OCI-LY7 (cell line): ENCODE measurements around the gene SYTL2. TPM values are rescaled to one million over a fixed set of nuclear protein-coding genes. Genes with fewer than 3 reads are reported as not detected.

Experiments used
- BruUV-seq: library from RNA; stranded (reverse); fragments of 400-500 nt; replicated peaks from 2 replicates; lab custom pipeline; 2021; lab: Mats Ljungman, UMichigan
- CTCF ChIA-PET: fragments of 300-600 bp; sonication (Branson Sonifier 250); formaldehyde crosslinking; loops from one replicate; lab custom pipeline; 2022; ENCODE audit warnings: antibody characterized with exemption; ENCODE audit not compliant: unreplicated experiment; lab: Charles Lee
- POLR2A ChIA-PET: fragments of 300-600 bp; sonication (Branson Sonifier 250); formaldehyde crosslinking; loops from one replicate; lab custom pipeline; 2022; ENCODE audit warnings: antibody characterized with exemption; lab: Charles Lee
- DNase-seq: peaks from one replicate; pipeline ENCODE4 v3.0.0-alpha.2; 2015; ENCODE audit warnings: low spot score
- H2AFZ ChIP-seq: fragments of 200-600 bp; sonication (generic), shearing (Covaris generic); 2 replicates; pipeline ENCODE4 v1.6.1; 2014; ENCODE audit warnings: mild to moderate bottlenecking, antibody characterized with exemption, low read length, moderate library complexity
- H3K27ac ChIP-seq: fragments of 200-600 bp; sonication (generic); 2 replicates; pipeline ENCODE4 v1.5.1; 2014; ENCODE audit warnings: mixed run types, low read depth, mild to moderate bottlenecking, moderate library complexity, low read length, inconsistent platforms; ENCODE audit not compliant: poor library complexity, severe bottlenecking
- H3K36me3 ChIP-seq: fragments of 200-600 bp; sonication (generic); 2 replicates; pipeline ENCODE4 v1.6.1; 2014; ENCODE audit warnings: mild to moderate bottlenecking, antibody characterized with exemption, low read length, moderate library complexity, mixed read lengths; ENCODE audit not compliant: insufficient read depth
- H3K4me1 ChIP-seq: fragments of 200-600 bp; sonication (generic); 2 replicates; pipeline ENCODE4 v1.5.1; 2014; ENCODE audit warnings: mild to moderate bottlenecking, low read length; ENCODE audit not compliant: insufficient read depth, poor library complexity, severe bottlenecking
- H3K4me2 ChIP-seq: fragments of 200-600 bp; sonication (generic); 2 replicates; pipeline ENCODE4 v1.6.1; 2014; ENCODE audit warnings: mild to moderate bottlenecking, low read length
- H3K4me3 ChIP-seq: fragments of 200-600 bp; sonication (generic); 2 replicates; pipeline ENCODE4 v1.5.1; 2014; ENCODE audit warnings: mild to moderate bottlenecking, low read depth, low read length; ENCODE audit not compliant: poor library complexity, severe bottlenecking
- H3K79me2 ChIP-seq: fragments of 200-600 bp; sonication (generic); 2 replicates; pipeline ENCODE4 v1.6.1; 2016; ENCODE audit warnings: low read depth, mild to moderate bottlenecking, low read length, moderate library complexity, mixed read lengths; ENCODE audit not compliant: insufficient read depth
- H3K9me2 ChIP-seq: fragments of 200-600 bp; sonication (generic); 2 replicates; pipeline ENCODE4 v1.6.1; 2016; ENCODE audit warnings: mild to moderate bottlenecking, low read length, mixed read lengths; ENCODE audit not compliant: insufficient read depth
- H3K9me3 ChIP-seq: fragments of 200-600 bp; sonication (generic); 2 replicates; pipeline ENCODE4 v1.6.1; 2014; ENCODE audit warnings: mild to moderate bottlenecking, mixed run types, low read length, mixed read lengths
- H4K20me1 ChIP-seq: fragments of 200-600 bp; sonication (generic); 2 replicates; pipeline ENCODE4 v1.6.1; 2014; ENCODE audit warnings: mild to moderate bottlenecking, antibody characterized with exemption, low read length, moderate library complexity, mixed read lengths; ENCODE audit not compliant: insufficient read depth
- EZH2phosphoT487 ChIP-seq: fragments of 200-600 bp; sonication (generic); IDR thresholded peaks from 2 replicates; pipeline ENCODE4 v1.6.1; 2018; ENCODE audit warnings: low read depth, borderline replicate concordance, mild to moderate bottlenecking, mixed run types, antibody characterized with exemption, low read length, moderate library complexity, mixed read lengths
- intact Hi-C: fragments of 100-400 bp; cut with micrococcal nuclease; formaldehyde crosslinking; loops from one replicate; pipeline ENCODE4 v1.10.0; 2022; ENCODE audit not compliant: unreplicated experiment
- total RNA-seq, 2 experiments: library from RNA; depleted of rRNA in 1 of 2; stranded (reverse); fragments of >200 nt in 1 of 2; shearing (Covaris generic) in 1 of 2; gene quantifications; 2 replicates each; pipeline ENCODE4 v1.2.3, GENCODE V29; 2014 to 2022
- TF ChIP-seq, protein P1 (sequence below): fragments of 200-600 bp; sonication (generic); conservative IDR thresholded peaks from 2 replicates; pipeline ENCODE4 v1.5.1; 2014; ENCODE audit warnings: mild to moderate bottlenecking, antibody characterized with exemption, low read length, moderate library complexity, mixed read lengths

The SYTL2 gene
- total RNA-seq, 2 experiments from 2014 or later, result 2.6 to 5.1 TPM

DNA sequence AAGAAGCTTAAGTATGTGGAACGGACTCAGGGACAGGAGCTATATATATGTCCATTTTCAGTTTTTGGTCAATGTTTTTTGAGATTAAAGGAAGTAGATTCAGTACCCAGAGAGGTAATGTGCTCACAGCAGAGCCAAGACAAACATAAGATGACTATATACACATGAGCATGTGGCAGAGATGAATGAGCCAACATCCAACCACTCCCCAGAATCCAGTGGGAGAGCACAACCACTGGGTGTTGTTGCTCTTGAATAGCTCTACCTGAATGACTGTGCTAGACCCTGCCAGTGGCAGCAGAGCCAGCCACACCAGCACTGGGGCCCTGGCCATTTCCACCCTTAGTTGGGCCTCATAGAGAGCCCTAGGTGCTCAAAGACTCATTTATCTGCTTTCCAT is 10.7 kb upstream of the SYTL2 start:
- Histone ChIP-seq H3K4me3 (no peak overlapping the region), H3K79me2 (no peaks in the 10 kb centered on the region), H3K36me3 (no peaks in the 10 kb centered on the region), H3K27ac (no peak overlapping the region), H2AFZ (no peak overlapping the region), H4K20me1 (no peaks in the 10 kb centered on the region), H3K4me1 (no peaks in the 10 kb centered on the region), H3K4me2 (no peak overlapping the region), H3K9me2 (no peaks in the 10 kb centered on the region), H3K9me3 (no peaks in the 10 kb centered on the region)
- intact Hi-C loops, result loop anchor here (10.0 kb wide), 2 partner anchors 127 to 227 kb away; no protein-coding TSS in a partner anchor
- POLR2A ChIA-PET, result no interaction called here
- TF ChIP-seq, protein P1, sequence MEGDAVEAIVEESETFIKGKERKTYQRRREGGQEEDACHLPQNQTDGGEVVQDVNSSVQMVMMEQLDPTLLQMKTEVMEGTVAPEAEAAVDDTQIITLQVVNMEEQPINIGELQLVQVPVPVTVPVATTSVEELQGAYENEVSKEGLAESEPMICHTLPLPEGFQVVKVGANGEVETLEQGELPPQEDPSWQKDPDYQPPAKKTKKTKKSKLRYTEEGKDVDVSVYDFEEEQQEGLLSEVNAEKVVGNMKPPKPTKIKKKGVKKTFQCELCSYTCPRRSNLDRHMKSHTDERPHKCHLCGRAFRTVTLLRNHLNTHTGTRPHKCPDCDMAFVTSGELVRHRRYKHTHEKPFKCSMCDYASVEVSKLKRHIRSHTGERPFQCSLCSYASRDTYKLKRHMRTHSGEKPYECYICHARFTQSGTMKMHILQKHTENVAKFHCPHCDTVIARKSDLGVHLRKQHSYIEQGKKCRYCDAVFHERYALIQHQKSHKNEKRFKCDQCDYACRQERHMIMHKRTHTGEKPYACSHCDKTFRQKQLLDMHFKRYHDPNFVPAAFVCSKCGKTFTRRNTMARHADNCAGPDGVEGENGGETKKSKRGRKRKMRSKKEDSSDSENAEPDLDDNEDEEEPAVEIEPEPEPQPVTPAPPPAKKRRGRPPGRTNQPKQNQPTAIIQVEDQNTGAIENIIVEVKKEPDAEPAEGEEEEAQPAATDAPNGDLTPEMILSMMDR, result no peak
- no peak for TF ChIP-seq EZH2phosphoT487
- DNase-seq, result no peak
- BruUV-seq, result no TSS peak
- CTCF ChIA-PET, result no interaction called here

DNA sequence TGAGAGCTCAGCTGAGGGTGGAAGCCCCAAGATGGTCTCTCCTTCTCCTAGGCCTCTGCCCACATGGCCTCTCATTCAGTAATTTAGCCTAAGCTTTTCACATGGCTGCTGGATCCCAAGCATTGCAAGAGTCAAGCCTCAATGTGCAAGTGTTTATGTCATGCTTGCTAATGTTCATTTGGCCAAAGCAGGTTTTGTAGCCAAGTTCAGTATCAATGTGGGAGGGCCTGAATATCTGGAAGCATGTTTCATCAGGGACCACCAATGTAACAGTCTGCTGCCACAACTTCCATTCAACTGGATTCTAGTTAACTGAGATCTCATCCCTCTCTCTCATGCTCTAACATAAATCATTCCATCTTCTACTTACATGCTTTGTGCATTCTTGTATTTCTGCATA is 8.5 kb upstream of the SYTL2 start:
- Histone ChIP-seq H3K4me1 (no peaks in the 10 kb centered on the region), H3K9me2 (no peaks in the 10 kb centered on the region), H3K4me2 (no peak overlapping the region), H4K20me1 (no peaks in the 10 kb centered on the region), H3K79me2 (no peaks in the 10 kb centered on the region), H3K4me3 (no peak overlapping the region), H3K9me3 (no peaks in the 10 kb centered on the region), H3K36me3 (no peaks in the 10 kb centered on the region), H3K27ac (no peak overlapping the region), H2AFZ (no peak overlapping the region)
- intact Hi-C loops, result no loop called here
- CTCF ChIA-PET, result no interaction called here
- no TSS peak for BruUV-seq
- TF ChIP-seq, protein P1, result no peak
- TF ChIP-seq EZH2phosphoT487, result no peak
- DNase-seq, result no peak
- POLR2A ChIA-PET, result interaction anchor here (0.6 kb wide), 1 partner anchor 526 kb away, joined by 3 read pairs; no protein-coding TSS in a partner anchor

DNA sequence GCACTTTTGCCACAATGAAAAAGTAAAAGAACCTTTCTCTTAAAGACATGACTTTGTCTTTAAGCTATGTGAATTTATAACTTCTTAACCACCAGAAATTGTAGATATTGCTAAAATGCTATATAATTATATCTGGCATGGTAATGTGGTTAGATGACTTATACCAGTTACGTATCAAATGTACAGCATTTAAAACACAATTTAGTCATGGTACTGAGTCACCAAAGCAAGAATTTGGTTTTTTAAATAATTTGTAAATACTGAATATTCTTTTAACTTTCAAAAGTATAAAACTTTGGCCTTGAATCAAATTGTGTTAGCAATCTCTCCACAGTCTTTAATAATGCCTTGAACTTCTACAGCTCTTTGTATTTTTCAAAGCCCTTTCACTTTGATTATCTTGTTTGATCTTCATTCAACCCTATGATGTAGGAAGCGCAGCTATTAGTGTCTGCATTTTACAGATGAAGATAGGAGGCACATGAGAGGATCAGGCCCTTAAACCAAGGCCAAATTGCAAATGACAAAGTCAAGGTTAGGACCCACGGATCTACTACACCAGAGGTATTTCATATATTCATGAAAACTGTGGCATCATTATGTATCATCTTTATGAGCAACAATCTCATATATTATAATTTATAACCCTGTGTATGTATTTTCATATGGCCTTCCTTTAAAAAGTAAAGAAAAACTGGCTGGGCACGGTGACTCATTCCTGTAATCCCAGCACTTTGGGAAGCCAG is 4.4 kb upstream of the SYTL2 start:
- Histone ChIP-seq H3K9me2 (no peaks in the 10 kb centered on the region), H3K27ac (no peak overlapping the region), H3K4me2 (no peak overlapping the region), H4K20me1 (no peaks in the 10 kb centered on the region), H3K36me3 (no peaks in the 10 kb centered on the region), H3K79me2 (no peaks in the 10 kb centered on the region), H3K9me3 (no peaks in the 10 kb centered on the region), H3K4me3 (no peak overlapping the region), H2AFZ (no peak overlapping the region), H3K4me1 (peaks cover 14% of the 10 kb centered on the region)
- intact Hi-C loops, result no loop called here
- DNase-seq, result no peak
- TF ChIP-seq EZH2phosphoT487, result no peak
- TF ChIP-seq, protein P1, result no peak
- ChIA-PET POLR2A (interaction anchor here (0.6 kb wide), 2 partner anchors 10 to 113 kb away, joined by 3 read pairs; no protein-coding TSS in a partner anchor), CTCF (no interaction called here)
- BruUV-seq, result no TSS peak
